HepG2 (cell line): ENCODE data around the gene CASS4. TPM values are rescaled to one million over a fixed set of nuclear protein-coding genes. Genes with fewer than 3 reads are reported as not detected.
A peak's percentile ranks its signal among the peaks of the same experiment; 100 is the strongest.

Source experiments
- DNMT1 ChIP-seq: sonication (generic); formaldehyde crosslinking; IDR thresholded peaks from 2 replicates; pipeline ENCODE4 v1.5.1; 2020; ENCODE audit warnings: mild to moderate bottlenecking, missing genetic modification reagents
- ESRRA ChIP-seq: sonication (generic); formaldehyde crosslinking; IDR thresholded peaks from 2 replicates; pipeline ENCODE4 v1.5.1; 2020; ENCODE audit warnings: mild to moderate bottlenecking, low read depth, missing genetic modification reagents
- FOXK1 ChIP-seq: sonication (generic); formaldehyde crosslinking; IDR thresholded peaks from 2 replicates; pipeline ENCODE4 v1.4.0; 2020; ENCODE audit warnings: low read depth, missing genetic modification reagents, borderline replicate concordance
- HCFC1 ChIP-seq: fragments of 150-350 bp; IDR thresholded peaks from 2 replicates; pipeline ENCODE4 v1.6.1; 2014; ENCODE audit warnings: low read depth, low read length
- HHEX ChIP-seq: IDR thresholded peaks from 2 replicates; pipeline ENCODE4 v1.6.1; 2016; ENCODE audit warnings: control low read depth
- ISX ChIP-seq: sonication (generic); formaldehyde crosslinking; conservative IDR thresholded peaks from 2 replicates; pipeline ENCODE4 v1.5.0; 2020; ENCODE audit warnings: missing genetic modification reagents
- KAT7 ChIP-seq: IDR thresholded peaks from 2 replicates; pipeline ENCODE4 v1.6.1; 2018; ENCODE audit warnings: borderline replicate concordance, missing compliant biosample characterization
- KDM3A ChIP-seq: IDR thresholded peaks from 2 replicates; pipeline ENCODE4 v1.6.1; 2018; ENCODE audit warnings: low read depth, missing compliant biosample characterization
- KLF16 ChIP-seq, 2 experiments: sonication (generic) in 1 of 2; formaldehyde crosslinking in 1 of 2; IDR thresholded peaks; 2 replicates each; pipeline versions ENCODE4 v1.6.1 to v1.8.0; 2016 to 2023; ENCODE audit warnings: missing genetic modification reagents in 2 of 2, missing compliant biosample characterization in 1 of 2
- MED8 ChIP-seq: sonication (generic); formaldehyde crosslinking; IDR thresholded peaks from 2 replicates; pipeline ENCODE4 v1.8.1; 2023; ENCODE audit warnings: mild to moderate bottlenecking, missing genetic modification reagents; ENCODE audit not compliant: insufficient replicate concordance
- MXD4 ChIP-seq: IDR thresholded peaks from 2 replicates; pipeline ENCODE4 v1.6.1; 2016; ENCODE audit warnings: mild to moderate bottlenecking, missing biosample characterization, missing genetic modification reagents
- NONO ChIP-seq, 2 experiments: fragments of 450-650 bp in 1 of 2; sonication (generic) in 1 of 2; formaldehyde crosslinking in 1 of 2; IDR thresholded peaks in 1 of 2; conservative IDR thresholded peaks in 1 of 2; 2 replicates each; pipeline versions ENCODE4 v1.6.1 to v1.8.0; 2017 to 2022; ENCODE audit warnings: mild to moderate bottlenecking in 1 of 2, missing genetic modification reagents in 1 of 2, moderate library complexity in 1 of 2
- PCBP2 ChIP-seq: fragments of 200-400 bp; formaldehyde crosslinking; optimal IDR thresholded peaks from 2 replicates; pipeline ENCODE3; 2018; ENCODE audit warnings: low read length, low read depth; ENCODE audit not compliant: poor library complexity, severe bottlenecking
- POLR2AphosphoS5 ChIP-seq: IDR thresholded peaks from 2 replicates; pipeline ENCODE4 v1.6.1; 2012; ENCODE audit warnings: low read depth, low read length
- SPEN ChIP-seq: sonication (generic); formaldehyde crosslinking; IDR thresholded peaks from 2 replicates; pipeline ENCODE4 v1.5.1; 2020; ENCODE audit warnings: low read depth, mild to moderate bottlenecking, missing genetic modification reagents
- TARDBP ChIP-seq: sonication (generic); formaldehyde crosslinking; IDR thresholded peaks from 2 replicates; pipeline ENCODE4 v1.8.0; 2022; ENCODE audit warnings: mild to moderate bottlenecking, missing genetic modification reagents
- ZIK1 ChIP-seq: sonication (generic); formaldehyde crosslinking; IDR thresholded peaks from 2 replicates; pipeline ENCODE4 v1.5.0; 2020; ENCODE audit warnings: mild to moderate bottlenecking, low read depth, missing genetic modification reagents, borderline replicate concordance
- ZNF20 ChIP-seq: sonication (generic); formaldehyde crosslinking; IDR thresholded peaks from 2 replicates; pipeline ENCODE4 v1.4.0; 2020; ENCODE audit warnings: mild to moderate bottlenecking, moderate library complexity, missing genetic modification reagents
- ZNF282 ChIP-seq: fragments of 450-650 bp; IDR thresholded peaks from 2 replicates; pipeline ENCODE4 v1.6.1; 2018; ENCODE audit not compliant: partially characterized antibody
- ZNF3 ChIP-seq: IDR thresholded peaks from 2 replicates; pipeline ENCODE4 v1.7.0; 2017; ENCODE audit warnings: inconsistent platforms
- ZNF354B ChIP-seq: sonication (generic); formaldehyde crosslinking; IDR thresholded peaks from 2 replicates; pipeline ENCODE4 v1.8.0; 2022; ENCODE audit warnings: mild to moderate bottlenecking, missing genetic modification reagents
- ZNF431 ChIP-seq: sonication (generic); formaldehyde crosslinking; IDR thresholded peaks from 2 replicates; pipeline ENCODE4 v1.9.0; 2022; ENCODE audit warnings: missing genetic modification reagents, low read depth, mild to moderate bottlenecking, borderline replicate concordance
- polyA plus RNA-seq, 8 experiments: library from polyadenylated mRNA; depleted of rRNA in 3 of 8; stranded (reverse) in 7 of 8; unstranded in 1 of 8; fragments of >200 nt; fragmentation: Illumina TruSeq in 4 of 8; extraction: Trizol in 4 of 8; gene quantifications; 2 replicates each; pipeline versions ENCODE4 v1.2.1 to v1.2.3, GENCODE V29; 2011 to 2016; ENCODE audit warnings: low read depth in 4 of 8, missing spikeins in 1 of 8, mixed read lengths in 1 of 8; ENCODE audit not compliant: insufficient read depth in 1 of 8
- total RNA-seq, 5 experiments: library from RNA; depleted of rRNA; stranded (reverse); fragments of >200 nt; fragmentation: Illumina TruSeq; extraction: Trizol; gene quantifications; 2 replicates each; pipeline ENCODE4 v1.2.3, GENCODE V29; 2016; ENCODE audit warnings: low read depth in 1 of 5
- TF ChIP-seq, protein P1 (sequence below): sonication (generic); formaldehyde crosslinking; IDR thresholded peaks from 2 replicates; pipeline ENCODE4 v1.4.0; 2020; ENCODE audit warnings: missing genetic modification reagents, mild to moderate bottlenecking, borderline replicate concordance
- TF ChIP-seq, protein P2 (sequence below): sonication (generic); formaldehyde crosslinking; conservative IDR thresholded peaks from 2 replicates; pipeline ENCODE4 v1.4.0; 2020; ENCODE audit warnings: missing genetic modification reagents
- TF ChIP-seq, protein P3 (sequence below): sonication (generic); formaldehyde crosslinking; IDR thresholded peaks from 2 replicates; pipeline ENCODE4 v1.5.0; 2020; ENCODE audit warnings: mild to moderate bottlenecking, missing genetic modification reagents

Gene CASS4
- total and polyA plus RNA-seq, 2 of the 13 experiments (the other 11 are each of a cell fraction or from before 2014, with no cell fraction given), result 0.17 to 0.49 TPM

DNA sequence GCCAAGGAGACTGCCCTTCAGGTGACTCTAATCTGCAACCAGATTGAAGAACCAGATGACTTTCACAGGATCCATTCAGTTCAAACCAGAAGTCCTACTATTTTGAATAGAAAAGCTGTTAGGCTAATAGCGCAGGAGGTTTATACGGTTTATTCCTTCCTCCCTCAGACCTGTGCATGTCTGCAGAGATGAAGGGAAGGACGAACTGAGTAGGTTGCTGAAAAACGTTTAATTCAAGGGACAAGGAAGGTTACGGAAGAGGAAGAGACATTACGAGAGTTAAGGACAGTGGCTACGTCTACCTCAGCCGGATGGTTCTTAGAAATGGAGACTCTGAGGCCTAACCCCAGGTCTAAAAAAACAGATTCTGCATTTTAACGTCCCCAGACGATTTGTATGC, 21.0 kb upstream of the CASS4 start (continued):
- TF ChIP-seq, protein P1, sequence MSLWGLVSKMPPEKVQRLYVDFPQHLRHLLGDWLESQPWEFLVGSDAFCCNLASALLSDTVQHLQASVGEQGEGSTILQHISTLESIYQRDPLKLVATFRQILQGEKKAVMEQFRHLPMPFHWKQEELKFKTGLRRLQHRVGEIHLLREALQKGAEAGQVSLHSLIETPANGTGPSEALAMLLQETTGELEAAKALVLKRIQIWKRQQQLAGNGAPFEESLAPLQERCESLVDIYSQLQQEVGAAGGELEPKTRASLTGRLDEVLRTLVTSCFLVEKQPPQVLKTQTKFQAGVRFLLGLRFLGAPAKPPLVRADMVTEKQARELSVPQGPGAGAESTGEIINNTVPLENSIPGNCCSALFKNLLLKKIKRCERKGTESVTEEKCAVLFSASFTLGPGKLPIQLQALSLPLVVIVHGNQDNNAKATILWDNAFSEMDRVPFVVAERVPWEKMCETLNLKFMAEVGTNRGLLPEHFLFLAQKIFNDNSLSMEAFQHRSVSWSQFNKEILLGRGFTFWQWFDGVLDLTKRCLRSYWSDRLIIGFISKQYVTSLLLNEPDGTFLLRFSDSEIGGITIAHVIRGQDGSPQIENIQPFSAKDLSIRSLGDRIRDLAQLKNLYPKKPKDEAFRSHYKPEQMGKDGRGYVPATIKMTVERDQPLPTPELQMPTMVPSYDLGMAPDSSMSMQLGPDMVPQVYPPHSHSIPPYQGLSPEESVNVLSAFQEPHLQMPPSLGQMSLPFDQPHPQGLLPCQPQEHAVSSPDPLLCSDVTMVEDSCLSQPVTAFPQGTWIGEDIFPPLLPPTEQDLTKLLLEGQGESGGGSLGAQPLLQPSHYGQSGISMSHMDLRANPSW (CRISPR knock-in tag), result no peak
- TF ChIP-seq FOXK1 (CRISPR knock-in tag), result no peak
- no peak for TF ChIP-seq POLR2AphosphoS5
- no peak for TF ChIP-seq NONO (IDR thresholded peaks at IDR 0.05)
- TF ChIP-seq NONO (CRISPR knock-in tag; conservative IDR thresholded peaks at IDR 0.05), result 0 out of 2 replicates have a peak, but pooled peaks have one; percentile 18
- TF ChIP-seq KDM3A (CRISPR knock-in tag), result no peak
- TF ChIP-seq, protein P2, sequence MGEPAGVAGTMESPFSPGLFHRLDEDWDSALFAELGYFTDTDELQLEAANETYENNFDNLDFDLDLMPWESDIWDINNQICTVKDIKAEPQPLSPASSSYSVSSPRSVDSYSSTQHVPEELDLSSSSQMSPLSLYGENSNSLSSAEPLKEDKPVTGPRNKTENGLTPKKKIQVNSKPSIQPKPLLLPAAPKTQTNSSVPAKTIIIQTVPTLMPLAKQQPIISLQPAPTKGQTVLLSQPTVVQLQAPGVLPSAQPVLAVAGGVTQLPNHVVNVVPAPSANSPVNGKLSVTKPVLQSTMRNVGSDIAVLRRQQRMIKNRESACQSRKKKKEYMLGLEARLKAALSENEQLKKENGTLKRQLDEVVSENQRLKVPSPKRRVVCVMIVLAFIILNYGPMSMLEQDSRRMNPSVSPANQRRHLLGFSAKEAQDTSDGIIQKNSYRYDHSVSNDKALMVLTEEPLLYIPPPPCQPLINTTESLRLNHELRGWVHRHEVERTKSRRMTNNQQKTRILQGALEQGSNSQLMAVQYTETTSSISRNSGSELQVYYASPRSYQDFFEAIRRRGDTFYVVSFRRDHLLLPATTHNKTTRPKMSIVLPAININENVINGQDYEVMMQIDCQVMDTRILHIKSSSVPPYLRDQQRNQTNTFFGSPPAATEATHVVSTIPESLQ, result no peak
- TF ChIP-seq ESRRA, result no peak
- TF ChIP-seq MXD4 (CRISPR knock-in tag), result no peak
- no peak for TF ChIP-seq MED8 (CRISPR knock-in tag)
- TF ChIP-seq SPEN (CRISPR knock-in tag), result 0 out of 2 replicates have a peak, but pooled peaks have one; percentile 9
- no peak for TF ChIP-seq KLF16 (CRISPR knock-in tag; IDR thresholded peaks at IDR 0.05)
- TF ChIP-seq, protein P3, sequence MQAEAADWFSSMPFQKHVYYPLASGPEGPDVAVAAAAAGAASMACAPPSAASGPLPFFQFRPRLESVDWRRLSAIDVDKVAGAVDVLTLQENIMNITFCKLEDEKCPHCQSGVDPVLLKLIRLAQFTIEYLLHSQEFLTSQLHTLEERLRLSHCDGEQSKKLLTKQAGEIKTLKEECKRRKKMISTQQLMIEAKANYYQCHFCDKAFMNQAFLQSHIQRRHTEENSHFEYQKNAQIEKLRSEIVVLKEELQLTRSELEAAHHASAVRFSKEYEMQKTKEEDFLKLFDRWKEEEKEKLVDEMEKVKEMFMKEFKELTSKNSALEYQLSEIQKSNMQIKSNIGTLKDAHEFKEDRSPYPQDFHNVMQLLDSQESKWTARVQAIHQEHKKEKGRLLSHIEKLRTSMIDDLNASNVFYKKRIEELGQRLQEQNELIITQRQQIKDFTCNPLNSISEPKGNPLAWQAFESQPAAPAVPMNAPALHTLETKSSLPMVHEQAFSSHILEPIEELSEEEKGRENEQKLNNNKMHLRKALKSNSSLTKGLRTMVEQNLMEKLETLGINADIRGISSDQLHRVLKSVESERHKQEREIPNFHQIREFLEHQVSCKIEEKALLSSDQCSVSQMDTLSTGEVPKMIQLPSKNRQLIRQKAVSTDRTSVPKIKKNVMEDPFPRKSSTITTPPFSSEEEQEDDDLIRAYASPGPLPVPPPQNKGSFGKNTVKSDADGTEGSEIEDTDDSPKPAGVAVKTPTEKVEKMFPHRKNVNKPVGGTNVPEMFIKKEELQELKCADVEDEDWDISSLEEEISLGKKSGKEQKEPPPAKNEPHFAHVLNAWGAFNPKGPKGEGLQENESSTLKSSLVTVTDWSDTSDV, result no peak
- TF ChIP-seq KAT7 (CRISPR knock-in tag), result no peak
- no peak for TF ChIP-seq ZNF20 (CRISPR knock-in tag)
- TF ChIP-seq ZIK1 (CRISPR knock-in tag), result 0 out of 2 replicates have a peak, but pooled peaks have one; percentile 48
- no peak for TF ChIP-seq ISX (CRISPR knock-in tag)
- TF ChIP-seq HCFC1, result no peak
- TF ChIP-seq ZNF354B (CRISPR knock-in tag), result 0 out of 2 replicates have a peak, but pooled peaks have one; percentile 67
- no peak for TF ChIP-seq PCBP2
- TF ChIP-seq ZNF431 (CRISPR knock-in tag), result no peak
- TF ChIP-seq TARDBP (CRISPR knock-in tag), result peak; percentile 23; the same call in 1 of the 2 replicates
- TF ChIP-seq ZNF282, result no peak
- TF ChIP-seq DNMT1 (CRISPR knock-in tag), result 0 out of 2 replicates have a peak, but pooled peaks have one; percentile 2
- no peak for TF ChIP-seq HHEX (CRISPR knock-in tag)
- no peak for TF ChIP-seq ZNF3
